ENCODE data around the gene ZMAT3.

DNA sequence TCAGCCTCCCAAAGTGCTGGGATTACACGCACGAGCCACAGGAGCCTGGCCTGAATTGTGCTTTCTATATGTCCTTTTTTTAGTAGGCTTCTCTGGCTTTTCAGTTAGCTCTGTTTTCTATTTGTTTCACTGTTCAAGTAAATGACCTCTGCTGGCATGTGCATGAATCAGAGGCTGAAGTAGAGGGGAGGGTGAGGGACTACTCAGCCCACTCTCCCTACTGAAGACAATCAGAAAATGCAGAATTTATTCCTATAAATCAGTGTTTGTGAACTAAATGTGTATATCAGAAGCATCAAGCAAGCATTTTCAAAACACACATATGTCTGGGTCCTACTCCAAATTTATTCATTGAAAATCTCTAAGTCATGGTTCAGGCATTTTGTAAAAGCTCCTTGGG is 45.0 kb downstream of the ZMAT3 start:
- TF ChIP-seq, protein P1, sequence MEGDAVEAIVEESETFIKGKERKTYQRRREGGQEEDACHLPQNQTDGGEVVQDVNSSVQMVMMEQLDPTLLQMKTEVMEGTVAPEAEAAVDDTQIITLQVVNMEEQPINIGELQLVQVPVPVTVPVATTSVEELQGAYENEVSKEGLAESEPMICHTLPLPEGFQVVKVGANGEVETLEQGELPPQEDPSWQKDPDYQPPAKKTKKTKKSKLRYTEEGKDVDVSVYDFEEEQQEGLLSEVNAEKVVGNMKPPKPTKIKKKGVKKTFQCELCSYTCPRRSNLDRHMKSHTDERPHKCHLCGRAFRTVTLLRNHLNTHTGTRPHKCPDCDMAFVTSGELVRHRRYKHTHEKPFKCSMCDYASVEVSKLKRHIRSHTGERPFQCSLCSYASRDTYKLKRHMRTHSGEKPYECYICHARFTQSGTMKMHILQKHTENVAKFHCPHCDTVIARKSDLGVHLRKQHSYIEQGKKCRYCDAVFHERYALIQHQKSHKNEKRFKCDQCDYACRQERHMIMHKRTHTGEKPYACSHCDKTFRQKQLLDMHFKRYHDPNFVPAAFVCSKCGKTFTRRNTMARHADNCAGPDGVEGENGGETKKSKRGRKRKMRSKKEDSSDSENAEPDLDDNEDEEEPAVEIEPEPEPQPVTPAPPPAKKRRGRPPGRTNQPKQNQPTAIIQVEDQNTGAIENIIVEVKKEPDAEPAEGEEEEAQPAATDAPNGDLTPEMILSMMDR (IDR thresholded peaks at IDR 0.05): no peak
- TF ChIP-seq POLR2A (IDR thresholded peaks at IDR 0.05): no peak

All from Peyer's patch (tissue), 4 donors.